HEK293 (cell line): Measurements from ENCODE around the gene MTG1.
"Not testable (repeated sequence)": the region's sequence is repeated elsewhere in the genome, so short reads cannot be mapped to it uniquely, and the experiment has no call there.

Experiments used
- BCL11A ChIP-seq: fragments of 450-650 bp; formaldehyde crosslinking; IDR thresholded peaks from 2 replicates; pipeline ENCODE4 v1.5.1; 2016; ENCODE audit warnings: low read depth, missing biosample characterization, missing genetic modification characterization
- ELK4 ChIP-seq: IDR thresholded peaks from 2 replicates; pipeline ENCODE4 v1.6.1; 2011; ENCODE audit warnings: mild to moderate bottlenecking, low read depth, low read length, borderline replicate concordance
- PRDM1 ChIP-seq: fragments of 450-650 bp; formaldehyde crosslinking; IDR thresholded peaks from 2 replicates; pipeline ENCODE4; 2016; ENCODE audit warnings: missing biosample characterization, missing genetic modification characterization
- PRDM2 ChIP-seq: fragments of 450-650 bp; formaldehyde crosslinking; IDR thresholded peaks from 2 replicates; pipeline ENCODE4 v1.5.1; 2016; ENCODE audit warnings: missing biosample characterization, missing genetic modification characterization, borderline replicate concordance
- REPIN1 ChIP-seq: fragments of 450-650 bp; formaldehyde crosslinking; IDR thresholded peaks from 2 replicates; pipeline ENCODE4 v1.5.1; 2017; ENCODE audit warnings: missing biosample characterization, missing genetic modification characterization, low read depth
- SP7 ChIP-seq: fragments of 450-650 bp; formaldehyde crosslinking; IDR thresholded peaks from 2 replicates; pipeline ENCODE4 v1.5.1; 2016; ENCODE audit warnings: missing biosample characterization, missing genetic modification characterization
- TCF7L2 ChIP-seq: IDR thresholded peaks from 2 replicates; pipeline ENCODE4 v1.6.1; 2011; ENCODE audit warnings: low read depth, mild to moderate bottlenecking, inconsistent platforms, low read length, moderate library complexity, borderline replicate concordance
- ZBTB20 ChIP-seq: fragments of 450-650 bp; formaldehyde crosslinking; IDR thresholded peaks from 2 replicates; pipeline ENCODE4 v1.5.1; 2016; ENCODE audit warnings: missing biosample characterization, missing genetic modification characterization
- ZNF114 ChIP-seq: fragments of 450-650 bp; formaldehyde crosslinking; IDR thresholded peaks from 2 replicates; pipeline ENCODE4 v1.5.0; 2017; ENCODE audit warnings: missing biosample characterization, missing genetic modification characterization
- ZNF596 ChIP-seq: fragments of 450-650 bp; IDR thresholded peaks from 2 replicates; pipeline ENCODE4 v1.5.0; 2018; ENCODE audit warnings: missing biosample characterization, mild to moderate bottlenecking, missing genetic modification characterization, moderate library complexity
- ZNF623 ChIP-seq: fragments of 450-650 bp; formaldehyde crosslinking; IDR thresholded peaks from 2 replicates; pipeline ENCODE4 v1.5.1; 2016; ENCODE audit warnings: missing biosample characterization, missing genetic modification characterization
- TF ChIP-seq, protein P1 (sequence below): fragments of 450-650 bp; formaldehyde crosslinking; IDR thresholded peaks from 2 replicates; pipeline ENCODE4 v1.5.1; 2016; ENCODE audit warnings: missing biosample characterization, missing genetic modification characterization
- TF ChIP-seq, protein P2 (sequence below): fragments of 450-650 bp; formaldehyde crosslinking; IDR thresholded peaks from 2 replicates; pipeline ENCODE4 v1.5.1; 2016; ENCODE audit warnings: missing biosample characterization, missing genetic modification characterization
- TF ChIP-seq, protein P3 (sequence below): fragments of 450-650 bp; formaldehyde crosslinking; IDR thresholded peaks from 2 replicates; pipeline ENCODE4 v1.5.1; 2016; ENCODE audit warnings: missing biosample characterization, missing genetic modification characterization

- TF ChIP-seq ZNF596 (tag by site-specific recombination); ZNF623 (tag by site-specific recombination); ZNF114 (tag by site-specific recombination); BCL11A (tag by site-specific recombination); TCF7L2; ZBTB20 (tag by site-specific recombination); ELK4; PRDM2 (tag by site-specific recombination); PRDM1 (tag by site-specific recombination); REPIN1; SP7 (tag by site-specific recombination): not testable (repeated sequence)
- TF ChIP-seq, protein P1, sequence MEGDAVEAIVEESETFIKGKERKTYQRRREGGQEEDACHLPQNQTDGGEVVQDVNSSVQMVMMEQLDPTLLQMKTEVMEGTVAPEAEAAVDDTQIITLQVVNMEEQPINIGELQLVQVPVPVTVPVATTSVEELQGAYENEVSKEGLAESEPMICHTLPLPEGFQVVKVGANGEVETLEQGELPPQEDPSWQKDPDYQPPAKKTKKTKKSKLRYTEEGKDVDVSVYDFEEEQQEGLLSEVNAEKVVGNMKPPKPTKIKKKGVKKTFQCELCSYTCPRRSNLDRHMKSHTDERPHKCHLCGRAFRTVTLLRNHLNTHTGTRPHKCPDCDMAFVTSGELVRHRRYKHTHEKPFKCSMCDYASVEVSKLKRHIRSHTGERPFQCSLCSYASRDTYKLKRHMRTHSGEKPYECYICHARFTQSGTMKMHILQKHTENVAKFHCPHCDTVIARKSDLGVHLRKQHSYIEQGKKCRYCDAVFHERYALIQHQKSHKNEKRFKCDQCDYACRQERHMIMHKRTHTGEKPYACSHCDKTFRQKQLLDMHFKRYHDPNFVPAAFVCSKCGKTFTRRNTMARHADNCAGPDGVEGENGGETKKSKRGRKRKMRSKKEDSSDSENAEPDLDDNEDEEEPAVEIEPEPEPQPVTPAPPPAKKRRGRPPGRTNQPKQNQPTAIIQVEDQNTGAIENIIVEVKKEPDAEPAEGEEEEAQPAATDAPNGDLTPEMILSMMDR (tag by site-specific recombination): not testable (repeated sequence)
- TF ChIP-seq, protein P2, sequence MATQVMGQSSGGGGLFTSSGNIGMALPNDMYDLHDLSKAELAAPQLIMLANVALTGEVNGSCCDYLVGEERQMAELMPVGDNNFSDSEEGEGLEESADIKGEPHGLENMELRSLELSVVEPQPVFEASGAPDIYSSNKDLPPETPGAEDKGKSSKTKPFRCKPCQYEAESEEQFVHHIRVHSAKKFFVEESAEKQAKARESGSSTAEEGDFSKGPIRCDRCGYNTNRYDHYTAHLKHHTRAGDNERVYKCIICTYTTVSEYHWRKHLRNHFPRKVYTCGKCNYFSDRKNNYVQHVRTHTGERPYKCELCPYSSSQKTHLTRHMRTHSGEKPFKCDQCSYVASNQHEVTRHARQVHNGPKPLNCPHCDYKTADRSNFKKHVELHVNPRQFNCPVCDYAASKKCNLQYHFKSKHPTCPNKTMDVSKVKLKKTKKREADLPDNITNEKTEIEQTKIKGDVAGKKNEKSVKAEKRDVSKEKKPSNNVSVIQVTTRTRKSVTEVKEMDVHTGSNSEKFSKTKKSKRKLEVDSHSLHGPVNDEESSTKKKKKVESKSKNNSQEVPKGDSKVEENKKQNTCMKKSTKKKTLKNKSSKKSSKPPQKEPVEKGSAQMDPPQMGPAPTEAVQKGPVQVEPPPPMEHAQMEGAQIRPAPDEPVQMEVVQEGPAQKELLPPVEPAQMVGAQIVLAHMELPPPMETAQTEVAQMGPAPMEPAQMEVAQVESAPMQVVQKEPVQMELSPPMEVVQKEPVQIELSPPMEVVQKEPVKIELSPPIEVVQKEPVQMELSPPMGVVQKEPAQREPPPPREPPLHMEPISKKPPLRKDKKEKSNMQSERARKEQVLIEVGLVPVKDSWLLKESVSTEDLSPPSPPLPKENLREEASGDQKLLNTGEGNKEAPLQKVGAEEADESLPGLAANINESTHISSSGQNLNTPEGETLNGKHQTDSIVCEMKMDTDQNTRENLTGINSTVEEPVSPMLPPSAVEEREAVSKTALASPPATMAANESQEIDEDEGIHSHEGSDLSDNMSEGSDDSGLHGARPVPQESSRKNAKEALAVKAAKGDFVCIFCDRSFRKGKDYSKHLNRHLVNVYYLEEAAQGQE (tag by site-specific recombination): not testable (repeated sequence)
- TF ChIP-seq, protein P3, sequence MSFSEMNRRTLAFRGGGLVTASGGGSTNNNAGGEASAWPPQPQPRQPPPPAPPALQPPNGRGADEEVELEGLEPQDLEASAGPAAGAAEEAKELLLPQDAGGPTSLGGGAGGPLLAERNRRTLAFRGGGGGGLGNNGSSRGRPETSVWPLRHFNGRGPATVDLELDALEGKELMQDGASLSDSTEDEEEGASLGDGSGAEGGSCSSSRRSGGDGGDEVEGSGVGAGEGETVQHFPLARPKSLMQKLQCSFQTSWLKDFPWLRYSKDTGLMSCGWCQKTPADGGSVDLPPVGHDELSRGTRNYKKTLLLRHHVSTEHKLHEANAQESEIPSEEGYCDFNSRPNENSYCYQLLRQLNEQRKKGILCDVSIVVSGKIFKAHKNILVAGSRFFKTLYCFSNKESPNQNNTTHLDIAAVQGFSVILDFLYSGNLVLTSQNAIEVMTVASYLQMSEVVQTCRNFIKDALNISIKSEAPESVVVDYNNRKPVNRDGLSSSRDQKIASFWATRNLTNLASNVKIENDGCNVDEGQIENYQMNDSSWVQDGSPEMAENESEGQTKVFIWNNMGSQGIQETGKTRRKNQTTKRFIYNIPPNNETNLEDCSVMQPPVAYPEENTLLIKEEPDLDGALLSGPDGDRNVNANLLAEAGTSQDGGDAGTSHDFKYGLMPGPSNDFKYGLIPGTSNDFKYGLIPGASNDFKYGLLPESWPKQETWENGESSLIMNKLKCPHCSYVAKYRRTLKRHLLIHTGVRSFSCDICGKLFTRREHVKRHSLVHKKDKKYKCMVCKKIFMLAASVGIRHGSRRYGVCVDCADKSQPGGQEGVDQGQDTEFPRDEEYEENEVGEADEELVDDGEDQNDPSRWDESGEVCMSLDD (tag by site-specific recombination): not testable (repeated sequence)
Measured at GRCh38 chr10:133432789-133433188, 38.8 kb downstream of the MTG1 start.
